Putamen (tissue), 1 donor: Measurements from ENCODE around the gene TBATA.

ENCODE experiments used
- DNase-seq: peaks from one replicate; pipeline ENCODE4 v3.0.0-alpha.2; 2016; ENCODE audit warnings: low spot score

The TBATA gene

DNA sequence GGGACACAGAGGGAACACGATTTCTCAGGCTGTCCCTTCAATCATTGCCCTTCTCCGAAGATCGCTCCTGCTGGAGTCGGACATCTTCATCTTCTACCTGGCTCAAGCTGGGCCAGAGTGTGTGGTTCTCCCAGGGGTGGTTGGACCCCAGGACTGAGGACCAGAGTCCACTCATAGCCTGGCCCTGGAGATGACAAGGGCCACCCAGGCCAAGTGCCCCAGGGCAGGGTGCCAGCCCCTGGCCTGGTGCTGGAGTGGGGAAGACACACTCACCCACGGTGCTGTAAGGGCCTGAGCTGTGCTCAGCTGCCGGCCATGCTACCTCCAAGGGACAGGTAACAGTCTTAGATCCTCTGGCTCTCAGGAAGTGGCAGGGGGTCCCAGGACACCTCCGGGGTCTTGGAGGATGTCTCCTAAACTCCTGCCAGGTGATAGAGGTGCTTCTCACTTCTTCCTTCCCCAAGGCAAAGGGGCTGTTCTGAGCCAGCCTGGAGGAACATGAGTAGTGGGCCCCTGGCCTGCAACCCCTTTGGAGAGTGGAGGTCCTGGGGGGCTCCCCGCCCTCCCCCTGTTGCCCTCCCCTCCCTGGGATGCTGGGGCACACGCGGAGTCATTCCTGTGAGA, 23.3 kb downstream of the TBATA start:
- no peak for DNase-seq

DNA sequence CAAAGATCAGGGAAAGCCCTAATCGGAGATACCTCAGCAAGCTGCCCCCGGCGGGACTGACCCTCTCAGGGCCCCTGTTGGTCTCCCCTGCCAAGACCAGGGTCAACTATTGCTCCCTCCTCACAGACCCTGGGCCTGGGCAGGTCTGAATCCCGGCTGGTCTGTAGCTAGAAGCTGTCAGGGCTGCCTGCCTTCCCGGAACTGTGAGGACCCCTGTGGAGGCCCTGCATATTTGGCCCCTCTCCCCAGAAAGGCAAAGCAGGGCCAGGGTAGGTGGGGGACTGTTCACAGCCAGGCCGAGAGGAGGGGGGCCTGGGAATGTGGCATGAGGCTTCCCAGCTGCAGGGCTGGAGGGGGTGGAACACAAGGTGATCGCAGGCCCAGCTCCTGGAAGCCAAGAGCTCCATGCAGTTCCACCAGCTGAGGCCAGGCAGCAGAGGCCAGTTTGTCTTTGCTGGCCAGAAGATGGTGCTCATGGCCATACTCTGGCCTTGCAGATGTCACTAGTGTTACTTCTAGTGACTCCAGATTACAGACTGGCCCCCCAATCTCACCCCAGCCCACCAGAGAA, 24.1 kb downstream of the TBATA start:
- DNase-seq = no peak

DNA sequence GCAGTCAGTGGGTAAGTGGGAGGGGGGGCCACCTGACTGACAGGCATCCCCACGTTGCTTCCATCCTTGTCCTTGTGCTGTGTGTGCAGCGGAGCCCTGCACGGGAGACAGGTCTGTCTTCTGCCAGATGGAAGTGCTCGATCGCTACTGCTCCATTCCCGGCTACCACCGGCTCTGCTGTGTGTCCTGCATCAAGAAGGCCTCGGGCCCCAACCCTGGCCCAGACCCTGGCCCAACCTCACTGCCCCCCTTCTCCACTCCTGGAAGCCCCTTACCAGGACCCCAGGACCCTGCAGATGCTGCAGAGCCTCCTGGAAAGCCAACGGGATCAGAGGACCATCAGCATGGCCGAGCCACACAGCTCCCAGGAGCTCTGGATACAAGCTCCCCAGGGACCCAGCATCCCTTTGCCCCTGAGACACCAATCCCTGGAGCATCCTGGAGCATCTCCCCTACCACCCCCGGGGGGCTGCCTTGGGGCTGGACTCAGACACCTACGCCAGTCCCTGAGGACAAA, 24.8 kb downstream of the TBATA start:
- DNase-seq = no peak

DNA sequence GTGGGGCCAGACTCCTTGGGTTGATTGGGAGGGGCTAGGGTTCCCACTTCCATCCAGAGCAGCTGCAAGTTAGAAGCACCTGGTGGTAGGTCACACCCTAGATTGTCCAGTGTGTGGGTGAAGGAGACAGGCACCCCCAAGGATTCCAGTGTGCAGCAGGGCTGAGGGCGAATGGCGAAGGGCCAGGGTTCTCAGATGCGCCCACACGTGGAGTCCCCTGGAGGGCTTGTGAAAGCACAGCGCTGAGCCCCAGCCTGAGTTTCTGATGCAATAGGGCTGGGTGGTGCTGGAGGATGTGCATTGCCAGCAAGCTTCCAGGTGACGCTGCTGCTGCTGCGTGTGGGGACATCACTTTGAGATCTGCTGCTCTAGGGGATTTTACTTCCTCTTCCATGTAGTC, 25.4 kb downstream of the TBATA start:
- no peak for DNase-seq

DNA sequence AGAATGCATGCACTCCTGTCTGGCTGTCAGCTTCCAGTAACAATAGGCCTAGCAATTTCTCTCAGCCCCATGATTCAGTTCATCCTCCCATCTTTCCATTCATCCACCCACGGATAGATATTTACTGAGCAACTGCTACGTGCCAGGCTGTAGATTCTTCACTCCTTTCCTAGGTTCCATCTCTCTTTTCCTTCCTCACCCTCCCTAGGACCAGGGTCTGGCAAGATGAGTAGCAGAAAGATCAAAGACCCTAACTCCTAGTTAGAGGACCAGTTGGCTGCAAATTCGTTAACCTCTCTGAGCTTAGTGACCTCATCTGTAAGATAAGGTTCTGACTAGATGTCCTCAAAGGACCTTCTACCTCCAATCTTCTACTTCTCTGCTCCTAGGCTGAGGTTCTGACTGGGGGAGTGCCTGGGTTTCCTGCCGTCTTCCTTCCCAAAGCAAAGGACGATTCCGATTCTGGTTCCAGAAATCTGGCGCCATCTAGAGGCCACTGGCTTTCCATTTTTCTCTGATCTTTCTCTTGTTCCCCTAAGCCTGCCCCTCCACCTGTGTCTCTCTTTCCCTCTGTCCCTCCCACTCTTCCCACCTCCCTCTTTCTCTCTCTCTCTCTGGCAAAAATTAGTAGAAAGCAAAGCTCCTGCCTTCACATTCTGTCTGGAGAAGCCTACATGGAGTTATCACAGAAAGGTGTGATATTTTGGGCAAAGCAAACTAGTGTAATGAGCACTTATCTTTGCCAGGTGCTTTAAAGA, 26.2 kb downstream of the TBATA start:
- peak; percentile 79 for DNase-seq

DNA sequence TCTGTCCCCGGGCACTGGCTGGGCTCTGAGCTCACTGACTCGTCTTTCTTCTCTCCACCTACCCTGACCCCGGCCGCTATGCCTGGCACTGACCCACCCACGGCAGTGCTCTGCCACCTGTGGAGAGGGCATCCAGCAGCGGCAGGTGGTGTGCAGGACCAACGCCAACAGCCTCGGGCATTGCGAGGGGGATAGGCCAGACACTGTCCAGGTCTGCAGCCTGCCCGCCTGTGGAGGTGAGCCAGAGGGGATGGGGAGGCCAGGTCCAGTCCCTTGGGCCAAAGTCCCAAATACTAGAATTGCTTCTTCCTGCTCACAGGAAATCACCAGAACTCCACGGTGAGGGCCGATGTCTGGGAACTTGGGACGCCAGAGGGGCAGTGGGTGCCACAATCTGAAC, 27.3 kb downstream of the TBATA start:
- no peak for DNase-seq

DNA sequence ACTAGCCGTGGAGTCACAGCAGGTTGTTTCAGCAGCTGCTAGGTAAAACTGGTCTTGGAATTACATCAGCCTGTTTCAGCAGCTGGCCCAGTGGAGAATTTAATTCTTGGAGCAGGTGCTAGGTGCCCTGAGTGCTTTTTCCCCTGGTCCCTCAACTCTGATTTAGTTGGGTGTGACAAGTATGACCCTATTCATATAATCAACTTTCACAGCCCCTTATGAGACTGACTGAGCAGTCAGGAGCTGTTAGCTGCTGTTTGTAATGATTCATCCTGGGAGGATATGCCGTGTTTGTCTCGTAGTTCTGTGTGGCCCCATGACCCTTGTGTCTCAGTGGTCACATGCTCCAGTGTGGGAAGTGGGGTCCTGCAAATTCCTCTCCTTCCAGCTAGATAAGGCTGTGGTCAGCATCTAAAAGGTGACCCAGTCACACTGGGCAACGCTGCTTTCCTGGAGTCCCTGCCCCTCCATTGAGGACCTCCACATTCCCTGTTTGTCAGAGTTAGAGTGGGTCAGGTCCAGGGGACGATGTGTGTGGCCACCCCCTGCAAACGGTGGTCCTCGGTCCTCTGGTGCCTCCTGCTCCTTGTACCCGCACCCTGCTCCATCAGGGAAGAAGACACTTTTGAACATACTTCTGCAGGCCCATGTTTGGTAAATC, 28.3 kb downstream of the TBATA start:
- no peak for DNase-seq

DNA sequence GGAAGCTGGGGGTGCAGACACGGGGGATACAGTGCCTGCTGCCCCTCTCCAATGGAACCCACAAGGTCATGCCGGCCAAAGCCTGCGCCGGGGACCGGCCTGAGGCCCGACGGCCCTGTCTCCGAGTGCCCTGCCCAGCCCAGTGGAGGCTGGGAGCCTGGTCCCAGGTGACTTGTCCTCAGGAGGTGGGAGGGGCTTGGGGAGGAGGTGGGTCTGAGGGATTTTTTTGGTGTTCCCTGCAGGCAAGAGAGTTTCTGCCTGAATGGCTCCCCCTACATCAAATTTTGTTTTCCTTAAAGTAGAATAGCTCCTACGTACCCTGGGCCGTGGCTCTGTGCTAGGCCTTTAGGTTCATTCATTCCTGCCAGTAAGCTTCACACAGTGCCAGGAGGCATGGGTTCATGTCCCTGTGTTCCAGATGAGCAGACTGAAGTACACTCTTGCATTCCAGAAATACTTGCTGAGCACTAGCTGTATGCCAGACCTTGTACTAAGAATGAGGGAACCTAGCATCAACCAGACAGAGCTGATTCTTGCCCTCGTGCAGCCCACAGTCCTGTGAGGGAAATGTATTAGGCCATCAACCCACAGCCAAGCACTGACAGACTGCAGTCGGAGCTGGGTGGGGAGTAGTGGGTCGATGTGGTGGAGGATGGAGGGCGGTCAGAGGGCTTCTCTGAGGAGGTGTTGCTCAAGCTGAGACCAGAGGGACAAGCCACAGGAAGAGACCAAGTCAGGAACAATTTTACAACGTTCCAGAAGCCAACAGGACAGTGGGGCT, 31.1 kb downstream of the TBATA start:
- DNase-seq = no peak

DNA sequence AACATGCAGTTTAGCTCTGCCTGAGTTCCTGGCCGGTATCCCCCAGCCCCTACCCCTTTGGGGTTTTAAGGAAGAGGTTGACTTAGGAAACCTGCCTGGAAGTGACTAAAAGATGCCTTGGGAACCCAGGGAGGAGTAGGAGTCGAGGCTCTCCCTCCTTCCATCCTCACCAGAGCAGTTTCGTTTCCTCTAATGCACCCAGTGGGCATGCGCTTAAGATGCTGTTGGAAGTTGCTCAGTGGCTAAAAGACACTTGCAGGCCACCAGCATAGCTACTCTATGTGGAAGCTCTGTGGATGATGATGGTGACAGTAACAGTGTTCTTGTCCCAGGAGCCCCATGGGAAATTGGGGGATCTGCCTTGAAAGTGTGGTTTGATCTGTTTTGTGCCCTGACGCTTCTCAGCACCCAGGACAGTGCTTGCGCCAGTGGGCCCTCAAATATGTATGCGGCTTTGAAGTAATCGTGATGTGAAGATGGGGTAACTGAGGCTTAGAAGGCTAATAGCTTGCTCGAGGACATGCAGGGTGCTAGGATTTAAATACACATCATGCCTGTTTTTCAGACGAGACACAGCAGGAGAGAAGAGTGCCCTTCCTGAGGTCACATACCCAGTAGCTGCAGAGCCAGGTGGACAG, 32.0 kb downstream of the TBATA start:
- DNase-seq = no peak

DNA sequence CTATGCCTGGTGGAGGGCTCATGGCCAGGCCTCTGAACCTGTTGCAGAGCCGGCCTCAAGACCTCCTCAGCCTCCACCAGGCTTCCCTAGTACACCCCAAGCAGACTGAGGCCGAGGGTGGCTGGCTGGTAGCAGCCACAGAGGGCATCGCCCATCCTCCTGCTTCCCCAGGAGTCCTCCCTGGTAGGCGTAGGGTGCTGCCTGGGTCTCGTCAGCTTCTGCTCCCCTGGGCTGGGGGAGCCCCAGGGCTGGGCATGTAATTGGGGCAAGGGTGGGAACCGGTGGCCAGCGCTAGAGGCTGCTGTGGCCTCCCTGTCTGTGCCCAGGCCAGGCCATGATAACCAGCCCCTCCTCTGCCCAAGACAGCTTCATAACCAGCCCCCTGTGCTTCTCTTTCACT, 32.6 kb downstream of the TBATA start:
- no peak for DNase-seq

DNA sequence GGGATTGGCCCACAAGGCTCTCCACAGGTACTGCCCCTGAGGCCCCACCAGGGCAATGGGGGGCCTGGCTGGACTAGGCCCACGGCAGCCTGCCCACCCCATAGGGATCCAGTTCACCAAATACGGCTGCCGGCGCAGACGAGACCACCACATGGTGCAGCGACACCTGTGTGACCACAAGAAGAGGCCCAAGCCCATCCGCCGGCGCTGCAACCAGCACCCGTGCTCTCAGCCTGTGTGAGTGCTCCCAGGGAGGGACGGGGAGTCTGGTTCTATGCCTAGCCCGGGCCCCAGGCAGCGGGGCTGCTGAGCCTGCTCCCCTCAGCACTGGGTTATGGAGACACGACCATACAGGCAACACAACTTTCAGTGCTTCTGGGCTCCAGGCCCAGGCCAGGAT, 33.2 kb downstream of the TBATA start:
- DNase-seq = no peak

DNA sequence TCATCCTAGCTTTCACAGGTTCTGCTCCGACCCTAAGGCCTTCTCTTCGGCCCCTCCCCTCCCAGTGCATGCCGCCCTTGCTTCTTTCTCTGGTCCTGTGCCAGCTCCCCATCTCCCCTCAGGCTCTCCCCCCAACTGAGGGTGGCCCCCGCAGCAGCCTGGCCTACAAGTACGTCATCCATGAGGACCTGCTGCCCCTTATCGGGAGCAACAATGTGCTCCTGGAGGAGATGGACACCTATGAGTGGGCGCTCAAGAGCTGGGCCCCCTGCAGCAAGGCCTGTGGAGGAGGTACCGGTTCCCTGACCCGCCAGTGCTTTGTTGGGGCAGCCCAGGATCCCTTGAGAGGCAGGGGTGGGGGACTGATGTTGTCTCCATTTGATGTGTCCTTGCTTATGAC, 33.8 kb downstream of the TBATA start:
- DNase-seq = no peak

DNA sequence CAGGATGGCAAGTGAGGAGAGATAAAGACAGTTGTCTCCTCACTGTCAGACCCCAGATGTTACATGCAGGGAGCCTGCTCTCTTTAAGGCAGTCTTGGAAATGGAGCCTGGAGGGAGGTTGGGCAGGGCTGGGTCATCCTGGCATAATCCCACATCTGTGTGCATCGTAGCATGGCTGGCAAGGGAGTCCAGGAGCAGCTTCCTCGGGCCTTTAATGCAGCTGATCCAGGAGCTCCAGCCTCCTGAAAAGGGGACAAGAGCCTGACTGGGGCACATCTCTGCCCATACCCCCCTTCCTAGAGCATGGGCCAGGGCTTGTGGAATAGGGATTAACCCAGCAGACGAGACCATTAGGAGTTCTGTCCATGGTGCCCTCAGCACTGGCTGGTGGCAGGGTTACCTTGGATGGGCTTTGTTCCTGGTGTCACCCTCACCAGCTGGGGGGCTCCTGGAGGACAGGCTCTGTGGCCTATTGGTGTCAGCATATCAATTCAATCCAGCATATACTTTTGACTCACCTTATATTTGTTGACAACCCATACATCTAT, 34.9 kb downstream of the TBATA start:
- no peak for DNase-seq

DNA sequence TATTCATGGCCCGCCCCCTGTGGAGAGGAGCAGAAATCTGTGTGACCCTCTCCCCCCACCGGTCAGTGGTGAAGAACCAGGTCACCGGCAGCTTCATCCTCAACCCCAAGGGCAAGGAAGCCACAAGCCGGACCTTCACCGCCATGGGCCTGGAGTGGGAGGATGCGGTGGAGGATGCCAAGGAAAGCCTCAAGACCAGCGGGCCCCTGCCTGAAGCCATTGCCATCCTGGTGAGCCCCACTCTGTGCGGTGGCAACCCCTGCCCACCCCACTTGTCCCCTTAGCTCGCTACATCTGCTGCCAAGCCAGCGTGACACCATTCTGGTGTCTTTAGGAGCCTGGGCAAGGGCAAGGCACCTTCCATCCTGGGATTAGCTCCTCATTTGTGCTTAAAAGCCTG, 35.4 kb downstream of the TBATA start:
- DNase-seq = no peak

DNA sequence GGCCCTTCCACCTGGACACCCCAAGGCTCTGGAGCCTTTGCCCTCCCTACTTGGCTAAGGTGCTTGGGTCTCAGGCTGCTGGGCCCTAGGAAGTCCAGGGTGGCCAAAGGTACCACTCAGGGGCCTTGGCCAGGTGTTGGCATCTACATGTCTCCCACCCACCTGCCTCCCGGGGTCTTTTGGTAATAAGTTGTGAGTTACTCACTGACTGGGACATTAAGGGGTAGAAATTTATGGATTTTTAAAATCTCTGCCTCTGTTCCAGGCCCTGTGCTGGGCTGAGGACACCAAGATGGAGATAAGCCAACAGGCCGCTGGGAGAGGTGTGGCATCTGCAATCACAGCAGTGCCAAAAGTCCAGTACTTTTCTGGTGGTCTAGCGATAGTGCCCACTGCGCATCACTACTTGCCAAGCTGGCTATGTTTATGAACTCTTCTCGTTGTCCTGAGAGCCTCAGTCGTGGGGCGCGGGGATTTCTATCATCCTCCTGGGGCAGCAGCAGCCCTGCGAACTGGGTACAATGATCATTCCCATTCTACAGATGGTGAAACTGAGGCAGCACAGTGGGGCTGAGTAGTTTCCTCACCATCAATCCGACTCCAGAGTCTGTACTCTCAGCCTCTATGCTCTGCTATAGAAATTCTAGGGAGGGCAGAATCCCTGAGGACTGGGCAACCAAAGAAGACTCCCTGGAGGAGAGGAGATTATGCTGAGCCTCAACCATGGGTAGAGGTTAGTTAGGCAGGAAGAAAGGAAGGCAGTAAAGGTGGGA, 36.2 kb downstream of the TBATA start:
- no peak for DNase-seq

DNA sequence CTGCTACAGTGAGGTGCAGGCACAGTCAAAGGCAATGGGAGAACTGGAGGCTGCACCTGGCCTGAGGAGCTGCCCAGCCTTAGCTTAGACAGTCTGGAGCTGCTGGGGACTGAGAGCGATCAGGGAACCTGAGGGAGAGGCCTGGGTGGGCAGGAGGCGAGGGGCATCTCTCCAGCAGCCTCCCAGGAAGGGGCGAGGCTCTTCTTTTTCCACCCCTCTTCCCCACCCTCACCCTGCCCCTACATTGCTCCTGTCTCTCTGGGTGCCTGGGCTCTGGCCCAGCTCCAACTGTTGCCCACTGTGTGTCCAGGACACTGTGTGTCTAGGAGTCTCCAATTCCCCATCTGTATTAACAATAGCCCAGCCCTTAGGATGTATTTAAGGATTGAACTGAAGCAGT, 36.9 kb downstream of the TBATA start:
- DNase-seq = no peak

DNA sequence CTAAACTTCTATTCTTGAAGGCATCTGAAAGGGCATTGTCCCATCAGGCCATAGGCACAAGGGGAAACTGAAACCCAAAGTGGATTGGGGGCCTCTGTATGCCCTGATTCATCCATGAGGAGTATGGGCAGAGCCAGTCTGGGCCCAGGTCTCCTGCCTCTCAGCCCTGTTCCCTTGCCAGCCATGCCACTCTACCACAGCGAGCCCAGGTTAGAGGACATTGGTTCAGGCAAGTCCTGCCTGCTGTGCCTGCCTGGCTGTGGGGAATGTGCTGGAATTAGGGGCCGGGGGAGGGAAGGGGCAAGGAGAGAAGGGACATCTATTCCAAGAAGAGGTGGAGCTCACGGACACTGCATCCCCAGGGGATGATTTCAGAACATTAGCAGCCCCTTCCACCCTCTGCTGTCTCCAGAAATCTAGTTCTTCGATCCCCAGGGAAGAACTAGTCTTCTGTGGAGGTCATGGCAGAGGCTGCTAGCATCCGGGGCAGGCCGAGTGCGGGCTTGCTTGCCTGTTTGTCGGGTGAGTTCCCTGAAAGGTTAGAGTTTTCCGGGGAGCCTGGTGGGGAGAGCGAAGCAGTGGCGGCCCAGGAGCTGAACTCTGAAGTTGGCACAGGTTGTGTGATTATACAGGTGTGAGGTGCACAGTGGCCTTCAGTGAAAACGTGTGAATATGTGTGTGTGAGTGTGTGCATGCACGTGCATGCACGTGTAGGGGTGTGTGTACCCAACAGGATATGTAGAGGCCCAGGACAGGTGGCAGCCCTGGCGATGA, 37.8 kb downstream of the TBATA start:
- no peak for DNase-seq

DNA sequence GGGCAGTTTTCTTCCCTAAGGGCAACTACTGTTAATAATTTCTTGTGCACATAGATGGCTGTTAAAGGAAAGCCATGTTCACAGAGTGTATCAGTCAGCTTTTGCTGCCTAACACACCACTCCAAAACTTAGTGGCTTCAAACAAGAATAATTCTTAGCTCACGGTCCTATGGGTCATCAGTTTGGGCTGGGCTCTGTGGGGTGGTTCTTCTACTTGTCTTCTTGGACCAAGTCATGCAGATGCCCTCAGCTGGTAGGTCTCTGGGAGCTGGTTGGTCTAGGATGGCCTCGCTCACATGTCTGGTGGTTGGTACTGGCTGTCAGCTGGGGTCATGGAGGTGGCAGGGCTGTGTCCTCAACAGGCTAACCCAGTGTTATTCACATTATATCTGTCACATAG, 39.6 kb downstream of the TBATA start:
- no peak for DNase-seq

DNA sequence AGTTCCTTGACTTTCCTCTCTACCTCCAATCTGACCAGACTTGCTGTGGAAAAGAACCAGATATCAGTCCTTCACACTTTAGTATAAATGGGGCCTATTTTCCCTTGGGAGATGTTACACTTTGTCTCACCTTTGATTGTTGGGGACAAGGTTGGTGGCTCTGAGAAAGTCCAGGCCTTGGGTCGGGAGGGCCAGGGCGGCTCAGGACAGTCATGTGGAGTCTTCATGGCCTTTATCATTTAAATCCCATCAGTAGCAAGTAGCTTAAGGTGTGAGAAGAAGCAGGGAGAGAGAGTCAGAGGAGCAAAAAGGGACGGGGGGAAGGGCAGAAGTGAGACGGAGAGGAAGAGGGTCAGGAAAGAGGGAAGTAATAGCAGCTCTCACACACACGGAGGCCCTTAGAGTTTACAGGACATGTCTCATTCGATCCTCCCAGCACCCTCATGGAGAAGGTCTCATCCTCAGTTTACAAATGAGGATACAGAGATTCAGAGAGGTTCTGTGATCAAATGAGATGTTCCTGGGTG, 40.5 kb downstream of the TBATA start:
- no peak for DNase-seq
